SU-DHL-6 (cell line): ENCODE data around the gene PBX2.

Source experiments
- H2AFZ ChIP-seq: fragments of 200-600 bp; sonication (generic); 2 replicates; pipeline ENCODE4 v1.6.1; 2014; ENCODE audit warnings: low read depth, mild to moderate bottlenecking, moderate library complexity, mixed read lengths, antibody characterized with exemption, low read length; ENCODE audit not compliant: severe bottlenecking
- H3F3A ChIP-seq: fragments of 200-600 bp; shearing (Covaris generic); 2 replicates; pipeline ENCODE4 v1.6.0; 2016; ENCODE audit warnings: antibody characterized with exemption, mild to moderate bottlenecking; ENCODE audit not compliant: insufficient read depth
- H3K27ac ChIP-seq: fragments of 200-600 bp; sonication (generic); 2 replicates; pipeline ENCODE4 v1.5.1; 2016; ENCODE audit warnings: low read depth, mild to moderate bottlenecking, low read length, moderate library complexity, mixed read lengths
- H3K27me3 ChIP-seq: fragments of 200-600 bp; sonication (generic), shearing (Covaris generic); 2 replicates; pipeline ENCODE4 v1.6.0; 2014; ENCODE audit warnings: mild to moderate bottlenecking, low read length
- H3K36me3 ChIP-seq: fragments of 200-600 bp; sonication (generic); 2 replicates; pipeline ENCODE4 v1.6.1; 2014; ENCODE audit warnings: mild to moderate bottlenecking, low read length, mixed read lengths
- H3K4me2 ChIP-seq: fragments of 300-600, 200-600 bp; shearing (Covaris generic), sonication (generic); 2 replicates; pipeline ENCODE4 v1.6.0; 2014; ENCODE audit warnings: low read length, low read depth, mild to moderate bottlenecking; ENCODE audit not compliant: poor library complexity, severe bottlenecking
- H3K4me3 ChIP-seq: fragments of 200-600 bp; sonication (generic); 2 replicates; pipeline ENCODE4 v1.5.1; 2014; ENCODE audit warnings: antibody characterized with exemption, low read length, mild to moderate bottlenecking, mixed read lengths; ENCODE audit not compliant: insufficient read depth, poor library complexity, severe bottlenecking
- H3K79me2 ChIP-seq: fragments of 200-600 bp; sonication (generic); 2 replicates; pipeline ENCODE4 v1.6.1; 2014; ENCODE audit warnings: mild to moderate bottlenecking, low read length, moderate library complexity; ENCODE audit not compliant: insufficient read depth
- H3K9ac ChIP-seq: fragments of 200-600 bp; sonication (generic); 2 replicates; pipeline ENCODE4 v1.7.0; 2014; ENCODE audit warnings: mild to moderate bottlenecking, low read length
- H3K9me2 ChIP-seq: fragments of 200-600 bp; sonication (generic); replicated peaks from 2 replicates; pipeline ENCODE4 v1.6.1; 2014; ENCODE audit warnings: low read length; ENCODE audit not compliant: insufficient read depth
- H3K9me3 ChIP-seq: fragments of 200-600 bp; sonication (generic); 2 replicates; pipeline ENCODE4 v1.6.1; 2014; ENCODE audit warnings: low read length, mixed read lengths; ENCODE audit not compliant: insufficient read depth
- H4K20me1 ChIP-seq: fragments of 200-600 bp; sonication (generic); 2 replicates; pipeline ENCODE4 v1.6.1; 2014; ENCODE audit warnings: low read depth, mild to moderate bottlenecking, antibody characterized with exemption, low read length, moderate library complexity, mixed read lengths
- CTCF ChIP-seq: fragments of 200-600 bp; sonication (generic); IDR thresholded peaks from one replicate; pipeline ENCODE4 v1.5.1; 2017; ENCODE audit warnings: antibody characterized with exemption, mild to moderate bottlenecking, low read length, moderate library complexity; ENCODE audit not compliant: insufficient read depth, poor library complexity, severe bottlenecking
- EZH2phosphoT487 ChIP-seq: fragments of 200-600 bp; sonication (generic), shearing (Covaris generic); conservative IDR thresholded peaks from 2 replicates; pipeline ENCODE4 v1.6.1; 2018; ENCODE audit warnings: mild to moderate bottlenecking, antibody characterized with exemption, low read length, moderate library complexity, mixed read lengths

Gene PBX2

GRCh38 chr6:32202186-32202585, 12.2 kb upstream of the PBX2 start:
- Histone ChIP-seq H2AFZ (no peak overlapping the region), H3K4me2 (no peak overlapping the region), H4K20me1 (no peaks in the 10 kb centered on the region), H3K9me2 (no peaks in the 10 kb centered on the region), H3K9ac (no peak overlapping the region), H3K9me3 (no peaks in the 10 kb centered on the region), H3K79me2 (no peaks in the 10 kb centered on the region), H3K27me3 (no peaks in the 10 kb centered on the region), H3K36me3 (no peaks in the 10 kb centered on the region), H3K4me3 (no peak overlapping the region), H3K27ac (no peak overlapping the region), H3F3A (peaks cover 4% of the 10 kb centered on the region; the same call in 1 of the 2 replicates)
- no peak for TF ChIP-seq EZH2phosphoT487
- TF ChIP-seq CTCF = no peak

GRCh38 chr6:32200711-32201475, 10.9 kb upstream of the PBX2 start:
- Histone ChIP-seq H3K27ac (no peak overlapping the region), H3K27me3 (no peaks in the 10 kb centered on the region), H3F3A (peaks cover 17% of the 10 kb centered on the region; the same call in 1 of the 2 replicates), H3K9me3 (no peaks in the 10 kb centered on the region), H4K20me1 (no peaks in the 10 kb centered on the region), H3K36me3 (no peaks in the 10 kb centered on the region), H3K79me2 (no peaks in the 10 kb centered on the region), H2AFZ (no peak overlapping the region), H3K4me3 (no peak overlapping the region), H3K9ac (no peak overlapping the region), H3K9me2 (no peaks in the 10 kb centered on the region), H3K4me2 (no peak overlapping the region)
- TF ChIP-seq CTCF (no peak), EZH2phosphoT487 (no peak)

- Histone ChIP-seq H3K9me2 (no peaks in the 10 kb centered on the region), H3K27ac (no peak overlapping the region), H3K36me3 (no peaks in the 10 kb centered on the region), H3K4me3 (no peak overlapping the region), H3K27me3 (no peaks in the 10 kb centered on the region), H3F3A (peaks cover 25% of the 10 kb centered on the region), H3K9ac (no peak overlapping the region), H4K20me1 (no peaks in the 10 kb centered on the region), H3K79me2 (no peaks in the 10 kb centered on the region), H2AFZ (no peak overlapping the region), H3K9me3 (no peaks in the 10 kb centered on the region), H3K4me2 (no peak overlapping the region)
- TF ChIP-seq CTCF = no peak
- TF ChIP-seq EZH2phosphoT487 = no peak
Observed at GRCh38 chr6:32198866-32199265, 8.9 kb upstream of the PBX2 start.
